NCI-H526 treated with DMSO at 0.1 percent for 48 hours (cell line): ENCODE measurements around the gene ZFP62.
A peak's percentile ranks its signal among the peaks of the same experiment; 100 is the strongest.

ENCODE experiments used
- DNase-seq: peaks from one replicate; lab custom pipeline; 2025; lab: John Stamatoyannopoulos, UW

Gene ZFP62

GRCh38 chr5:180868960-180869359 is 7.9 kb upstream of the ZFP62 start:
- peak; percentile 27 for DNase-seq

GRCh38 chr5:180866985-180867384 is 5.9 kb upstream of the ZFP62 start:
- DNase-seq: no peak

GRCh38 chr5:180865981-180866695 is 5.1 kb upstream of the ZFP62 start:
- no peak for DNase-seq

GRCh38 chr5:180862645-180863044 is 1.6 kb upstream of the ZFP62 start:
- DNase-seq: peak; percentile 17

- DNase-seq: no peak
Observed at GRCh38 chr5:180860273-180860886, 696 bp downstream of the ZFP62 start.

GRCh38 chr5:180858586-180858985 is 2.5 kb downstream of the ZFP62 start:
- DNase-seq: no peak

- DNase-seq: no peak
Observed at GRCh38 chr5:180853848-180854176, 7.3 kb downstream of the ZFP62 start.

- no peak for DNase-seq
Observed at GRCh38 chr5:180853121-180853847, 7.8 kb downstream of the ZFP62 start.

- DNase-seq: no peak
Observed at GRCh38 chr5:180852495-180852894, 8.6 kb downstream of the ZFP62 start.

GRCh38 chr5:180850434-180851078 is 10.5 kb downstream of the ZFP62 start:
- DNase-seq: no peak

- DNase-seq: no peak
Observed at GRCh38 chr5:180849827-180850226, 11.2 kb downstream of the ZFP62 start.

- DNase-seq: no peak
Observed at GRCh38 chr5:180848878-180849277, 12.2 kb downstream of the ZFP62 start.

- no peak for DNase-seq
Observed at GRCh38 chr5:180848265-180848664, 12.8 kb downstream of the ZFP62 start.

- no peak for DNase-seq
Observed at GRCh38 chr5:180847026-180847425, 14.1 kb downstream of the ZFP62 start.

- DNase-seq: no peak
Observed at GRCh38 chr5:180844858-180845257, 16.2 kb downstream of the ZFP62 start.

- no peak for DNase-seq
Observed at GRCh38 chr5:180844432-180844831, 16.6 kb downstream of the ZFP62 start.

- no peak for DNase-seq
Observed at GRCh38 chr5:180839935-180840334, 21.1 kb downstream of the ZFP62 start.

- DNase-seq: no peak
Observed at GRCh38 chr5:180839227-180839626, 21.8 kb downstream of the ZFP62 start.

- no peak for DNase-seq
Observed at GRCh38 chr5:180837478-180837877, 23.6 kb downstream of the ZFP62 start.

GRCh38 chr5:180832638-180833068 is 28.4 kb downstream of the ZFP62 start:
- DNase-seq: no peak

GRCh38 chr5:180831139-180832093 is 29.7 kb downstream of the ZFP62 start:
- peak; percentile 22 for DNase-seq
